OCI-LY1 (cell line): ENCODE data around the gene PTGES3L.

ENCODE experiments used
- H2AFZ ChIP-seq: fragments of 200-600 bp; sonication (generic), shearing (Covaris generic); 2 replicates; pipeline ENCODE4 v1.6.0; 2014; ENCODE audit warnings: antibody characterized with exemption, mild to moderate bottlenecking, low read length
- H3F3A ChIP-seq: fragments of 200-600 bp; sonication (generic), shearing (Covaris generic); 2 replicates; pipeline ENCODE4 v1.6.0; 2014; ENCODE audit warnings: mild to moderate bottlenecking, antibody characterized with exemption, low read length, moderate library complexity; ENCODE audit not compliant: insufficient read depth
- H3K27ac ChIP-seq: fragments of 200-600 bp; sonication (generic); 2 replicates; pipeline ENCODE4 v1.5.1; 2014; ENCODE audit warnings: low read length, mixed run types, mild to moderate bottlenecking, low read depth; ENCODE audit not compliant: poor library complexity, severe bottlenecking
- H3K27me3 ChIP-seq: fragments of 200-600 bp; sonication (generic); 2 replicates; pipeline ENCODE4 v1.6.0; 2014; ENCODE audit warnings: antibody characterized with exemption, mild to moderate bottlenecking, low read length, moderate library complexity; ENCODE audit not compliant: insufficient read depth
- H3K36me3 ChIP-seq: fragments of 200-600 bp; sonication (generic); 2 replicates; pipeline ENCODE4 v1.6.1; 2014; ENCODE audit warnings: mild to moderate bottlenecking, antibody characterized with exemption, low read length, moderate library complexity, mixed read lengths; ENCODE audit not compliant: insufficient read depth
- H3K4me1 ChIP-seq: fragments of 200-600 bp; sonication (generic); 2 replicates; pipeline ENCODE4 v1.5.1; 2014; ENCODE audit warnings: mild to moderate bottlenecking, low read length, moderate library complexity; ENCODE audit not compliant: insufficient read depth, severe bottlenecking
- H3K4me2 ChIP-seq: fragments of 200-600 bp; sonication (generic), shearing (Covaris generic); 2 replicates; pipeline ENCODE4 v1.6.1; 2014; ENCODE audit warnings: low read length
- H3K4me3 ChIP-seq: fragments of 200-600 bp; sonication (generic); 2 replicates; pipeline ENCODE4 v1.5.1; 2014; ENCODE audit warnings: low read length, low read depth, mild to moderate bottlenecking, mixed read lengths; ENCODE audit not compliant: poor library complexity, severe bottlenecking
- H3K79me2 ChIP-seq: fragments of 200-600 bp; shearing (Covaris generic); 2 replicates; pipeline ENCODE4 v1.6.1; 2016; ENCODE audit warnings: mixed run types, low read length, mixed read lengths; ENCODE audit not compliant: insufficient read depth
- H3K9ac ChIP-seq: fragments of 200-600 bp; sonication (generic), shearing (Covaris generic); 2 replicates; pipeline ENCODE4 v1.6.1; 2014; ENCODE audit warnings: mild to moderate bottlenecking, low read length, mixed read lengths
- H3K9me2 ChIP-seq: fragments of 200-600 bp; sonication (generic), shearing (Covaris generic); 2 replicates; pipeline ENCODE4 v1.6.1; 2014; ENCODE audit warnings: low read depth, mild to moderate bottlenecking, low read length, mixed read lengths
- H3K9me3 ChIP-seq: fragments of 200-600 bp; shearing (Covaris generic); 2 replicates; pipeline ENCODE4 v1.6.1; 2014; ENCODE audit warnings: low read length, mixed read lengths
- H4K20me1 ChIP-seq: fragments of 200-600 bp; sonication (generic), shearing (Covaris generic); 2 replicates; pipeline ENCODE4 v1.6.0; 2016; ENCODE audit warnings: mild to moderate bottlenecking, low read length; ENCODE audit not compliant: insufficient read depth
- CTCF ChIP-seq: fragments of 200-600 bp; sonication (generic), shearing (Covaris generic); IDR thresholded peaks from 2 replicates; pipeline ENCODE4 v1.5.1; 2017; ENCODE audit warnings: mild to moderate bottlenecking, antibody characterized with exemption, low read length, moderate library complexity, mixed read lengths
- EZH2 ChIP-seq: fragments of 200-600 bp; sonication (generic), shearing (Covaris generic); IDR thresholded peaks from 2 replicates; pipeline ENCODE4 v1.8.0; 2017; ENCODE audit warnings: borderline replicate concordance, mixed run types, mild to moderate bottlenecking, antibody characterized with exemption, low read length, moderate library complexity, mixed read lengths

PTGES3L gene

GRCh38 chr17:42992872-42993271, 13.0 kb upstream of the PTGES3L start:
- no peaks in the 10 kb centered on the region for H4K20me1 ChIP-seq
- no peak for TF ChIP-seq EZH2
- no peak for TF ChIP-seq CTCF
- no peak overlapping the region for H3K4me2 ChIP-seq
- H3K4me1 ChIP-seq, result peaks cover 12% of the 10 kb centered on the region
- H3K27ac ChIP-seq, result no peak overlapping the region
- H3K27me3 ChIP-seq, result no peaks in the 10 kb centered on the region
- no peaks in the 10 kb centered on the region for H3K79me2 ChIP-seq
- no peak overlapping the region for H2AFZ ChIP-seq
- no peaks in the 10 kb centered on the region for H3K9me2 ChIP-seq
- H3K9me3 ChIP-seq, result no peaks in the 10 kb centered on the region
- peaks cover 66% of the 10 kb centered on the region for H3K36me3 ChIP-seq
- no peaks in the 10 kb centered on the region for H3F3A ChIP-seq
- no peak overlapping the region for H3K9ac ChIP-seq
- no peak overlapping the region for H3K4me3 ChIP-seq

GRCh38 chr17:42991471-42991870, 11.6 kb upstream of the PTGES3L start:
- no peak overlapping the region for H3K4me2 ChIP-seq

GRCh38 chr17:42989726-42990652, 10.1 kb upstream of the PTGES3L start:
- TF ChIP-seq CTCF, result no peak
- no peak for TF ChIP-seq EZH2
- no peaks in the 10 kb centered on the region for H3K27me3 ChIP-seq
- H3K9ac ChIP-seq, result no peak overlapping the region
- H3K79me2 ChIP-seq, result no peaks in the 10 kb centered on the region
- no peaks in the 10 kb centered on the region for H4K20me1 ChIP-seq
- H3K9me3 ChIP-seq, result no peaks in the 10 kb centered on the region
- no peak overlapping the region for H3K4me2 ChIP-seq
- H3K9me2 ChIP-seq, result no peaks in the 10 kb centered on the region
- no peak overlapping the region for H3K4me3 ChIP-seq
- no peak overlapping the region for H3K27ac ChIP-seq
- peaks cover 86% of the 10 kb centered on the region for H3K36me3 ChIP-seq
- no peaks in the 10 kb centered on the region for H3F3A ChIP-seq
- H3K4me1 ChIP-seq, result peaks cover 11% of the 10 kb centered on the region
- no peak overlapping the region for H2AFZ ChIP-seq

More at GRCh38 chr17:42991471-42991870, 11.6 kb upstream of the PTGES3L start:
- Histone ChIP-seq H4K20me1 (no peaks in the 10 kb centered on the region), H3K79me2 (no peaks in the 10 kb centered on the region), H2AFZ (no peak overlapping the region), H3K27ac (no peak overlapping the region), H3K4me3 (no peak overlapping the region), H3F3A (no peaks in the 10 kb centered on the region), H3K36me3 (peaks cover 79% of the 10 kb centered on the region), H3K9me3 (no peaks in the 10 kb centered on the region), H3K9me2 (no peaks in the 10 kb centered on the region), H3K27me3 (no peaks in the 10 kb centered on the region), H3K4me1 (no peaks in the 10 kb centered on the region), H3K9ac (no peak overlapping the region)
- TF ChIP-seq EZH2, result no peak
- TF ChIP-seq CTCF, result no peak
